NCI-H524 treated with DMSO at 0.1 percent for 48 hours (cell line): ENCODE data around the gene SLC35F4.
"Not testable (repeated sequence)": the region's sequence is repeated elsewhere in the genome, so short reads cannot be mapped to it uniquely, and the experiment has no call there.

Source experiments
- DNase-seq: peaks from one replicate; lab custom pipeline; 2025; lab: John Stamatoyannopoulos, UW

Gene SLC35F4

GRCh38 chr14:57865403-57866198, at the start of gene SLC35F4:
Gene SLC35F4, minus strand, starts transcription at chr14:57866092.
- DNase-seq = no peak

- DNase-seq = no peak
Observed at GRCh38 chr14:57909626-57910025, 43.7 kb upstream of the SLC35F4 start.

- DNase-seq = no peak
Observed at GRCh38 chr14:57903954-57904353, 38.1 kb upstream of the SLC35F4 start.

GRCh38 chr14:57898837-57899572, 33.1 kb upstream of the SLC35F4 start:
- DNase-seq = no peak

GRCh38 chr14:57897144-57897748, 31.4 kb upstream of the SLC35F4 start:
- DNase-seq = no peak

GRCh38 chr14:57889245-57889644, 23.4 kb upstream of the SLC35F4 start:
- no peak for DNase-seq

GRCh38 chr14:57884175-57884574, 18.3 kb upstream of the SLC35F4 start:
- no peak for DNase-seq

GRCh38 chr14:57883061-57883460, 17.2 kb upstream of the SLC35F4 start:
- DNase-seq = no peak

- DNase-seq = no peak
Observed at GRCh38 chr14:57879516-57879915, 13.6 kb upstream of the SLC35F4 start.

GRCh38 chr14:57875985-57876384, 10.1 kb upstream of the SLC35F4 start:
- no peak for DNase-seq

GRCh38 chr14:57875296-57875695, 9.4 kb upstream of the SLC35F4 start:
- no peak for DNase-seq

GRCh38 chr14:57871459-57872080, 5.7 kb upstream of the SLC35F4 start:
- DNase-seq = no peak

- no peak for DNase-seq
Observed at GRCh38 chr14:57870686-57871457, 5.0 kb upstream of the SLC35F4 start.

GRCh38 chr14:57869617-57870016, 3.7 kb upstream of the SLC35F4 start:
- DNase-seq = no peak

GRCh38 chr14:57866199-57866705, 360 bp upstream of the SLC35F4 start:
- no peak for DNase-seq

GRCh38 chr14:57865066-57865402, 858 bp downstream of the SLC35F4 start:
- DNase-seq = no peak

- DNase-seq = no peak
Observed at GRCh38 chr14:57864659-57865058, 1.2 kb downstream of the SLC35F4 start.

GRCh38 chr14:57863471-57863870, 2.4 kb downstream of the SLC35F4 start:
- no peak for DNase-seq

- not testable (repeated sequence) for DNase-seq
Observed at GRCh38 chr14:57855666-57856065, 10.2 kb downstream of the SLC35F4 start.

- no peak for DNase-seq
Observed at GRCh38 chr14:57854571-57854970, 11.3 kb downstream of the SLC35F4 start.

- DNase-seq = no peak
Observed at GRCh38 chr14:57851354-57851753, 14.5 kb downstream of the SLC35F4 start.

- DNase-seq = no peak
Observed at GRCh38 chr14:57848786-57849185, 17.1 kb downstream of the SLC35F4 start.
